GM18861 (cell line): Measurements from ENCODE around the gene METTL13.
"Not testable (repeated sequence)": the region's sequence is repeated elsewhere in the genome, so short reads cannot be mapped to it uniquely, and the experiment has no call there.

Experiments
- ATAC-seq: cut with Tn5 transposase; IDR thresholded peaks from one replicate; pipeline ENCODE4 v1.9.1; 2021; ENCODE audit not compliant: unreplicated experiment

Gene METTL13

DNA sequence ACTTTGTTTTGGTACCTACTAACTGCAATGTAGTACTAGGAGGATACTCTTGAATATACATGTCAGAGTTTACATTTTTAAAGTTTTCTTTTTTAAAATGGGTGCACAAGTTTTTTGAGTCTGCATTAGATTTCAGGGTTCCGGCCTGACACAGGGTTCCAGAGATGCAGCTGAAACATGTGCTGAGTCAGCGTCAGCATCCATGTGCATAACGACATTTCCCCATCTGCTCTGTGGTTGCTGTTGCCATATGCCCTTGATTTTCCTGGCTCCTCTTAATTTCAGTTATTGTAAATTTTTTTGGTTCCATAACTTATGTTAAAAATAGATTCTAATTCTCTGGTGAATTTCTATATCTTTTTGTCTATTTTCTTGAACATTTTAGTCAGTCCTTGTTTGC is 12.3 kb upstream of the METTL13 start:
- ATAC-seq: no peak

DNA sequence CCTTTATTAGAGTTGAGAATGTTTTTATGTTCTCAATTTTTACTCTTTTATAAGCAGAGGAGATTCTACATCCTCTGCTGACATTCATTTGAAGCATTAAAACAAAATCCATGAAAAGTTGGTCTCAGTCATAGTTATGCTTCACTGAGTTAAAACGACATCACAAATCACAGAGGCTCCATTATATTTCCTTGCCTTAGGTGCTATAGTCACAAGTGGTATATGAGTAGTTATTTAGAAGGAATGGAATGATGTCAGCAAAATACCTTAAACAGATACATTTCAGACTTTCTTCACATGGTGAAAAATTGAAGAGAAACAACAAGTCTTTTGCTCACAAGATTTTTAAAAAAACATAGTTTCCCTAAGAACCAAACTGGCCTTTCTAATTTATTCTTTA is 11.7 kb upstream of the METTL13 start:
- no peak for ATAC-seq

DNA sequence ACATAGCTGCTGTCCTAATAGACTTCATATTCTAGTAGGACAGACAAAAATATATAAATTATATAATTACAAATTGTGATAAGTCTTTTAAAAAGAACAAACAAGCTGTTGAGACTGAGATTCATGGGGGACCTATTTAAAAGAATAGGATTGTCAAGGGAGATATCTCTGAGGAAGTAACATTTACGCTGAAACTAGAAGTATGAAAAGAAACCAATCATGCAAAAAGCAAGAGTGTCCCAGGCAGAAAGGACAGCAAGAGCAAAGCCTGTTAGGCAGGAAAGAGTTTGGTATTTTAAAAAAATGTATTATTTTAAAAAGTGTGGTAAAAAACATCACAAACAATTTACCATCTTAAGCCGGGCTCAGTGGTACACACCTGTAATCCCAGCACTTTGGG is 9.1 kb upstream of the METTL13 start:
- no peak for ATAC-seq

GRCh38 chr1:171780583-171781175 is 781 bp upstream of the METTL13 start:
- ATAC-seq: no peak

- no peak for ATAC-seq
Observed at GRCh38 chr1:171783816-171784530, 2.5 kb downstream of the METTL13 start.

- ATAC-seq: no peak
Observed at GRCh38 chr1:171784784-171785183, 3.3 kb downstream of the METTL13 start.

DNA sequence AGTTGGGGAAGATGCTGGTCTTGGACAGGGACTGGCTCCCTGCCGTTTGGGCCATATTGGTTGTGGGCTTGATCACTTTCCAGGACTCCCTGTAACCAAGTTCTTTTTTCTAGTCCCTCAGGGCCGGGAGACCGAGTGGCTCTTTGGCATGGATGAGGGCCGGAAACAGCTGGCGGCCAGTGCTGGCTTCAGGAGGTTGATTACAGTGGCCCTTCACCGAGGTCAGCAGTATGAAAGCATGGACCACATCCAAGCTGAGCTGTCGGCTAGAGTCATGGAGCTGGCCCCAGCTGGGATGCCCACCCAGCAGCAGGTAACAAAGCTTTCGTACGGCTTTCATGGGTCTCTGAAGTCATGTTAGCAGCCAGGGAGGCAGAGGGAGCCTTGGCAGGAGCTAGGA is 4.3 kb downstream of the METTL13 start:
- ATAC-seq: no peak

DNA sequence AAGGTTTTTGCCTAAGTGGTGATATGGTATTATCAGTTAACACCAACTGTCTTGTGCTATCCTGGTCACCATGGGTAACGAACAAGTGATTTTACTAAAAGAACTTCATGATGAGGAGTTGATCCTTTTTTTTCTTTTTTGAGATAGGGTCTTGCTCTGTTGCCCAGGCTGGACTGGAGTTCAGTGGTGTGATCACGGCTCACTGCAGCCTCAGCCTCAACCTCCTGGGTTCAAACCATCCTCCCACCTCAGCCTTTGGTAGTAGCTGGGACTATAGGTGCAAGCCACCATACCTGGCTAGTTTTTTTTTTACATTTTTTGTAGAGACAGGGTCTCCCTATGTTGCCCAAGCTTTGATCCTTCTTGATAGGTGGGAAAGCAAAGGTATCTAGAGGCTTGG is 5.1 kb downstream of the METTL13 start:
- ATAC-seq: no peak

DNA sequence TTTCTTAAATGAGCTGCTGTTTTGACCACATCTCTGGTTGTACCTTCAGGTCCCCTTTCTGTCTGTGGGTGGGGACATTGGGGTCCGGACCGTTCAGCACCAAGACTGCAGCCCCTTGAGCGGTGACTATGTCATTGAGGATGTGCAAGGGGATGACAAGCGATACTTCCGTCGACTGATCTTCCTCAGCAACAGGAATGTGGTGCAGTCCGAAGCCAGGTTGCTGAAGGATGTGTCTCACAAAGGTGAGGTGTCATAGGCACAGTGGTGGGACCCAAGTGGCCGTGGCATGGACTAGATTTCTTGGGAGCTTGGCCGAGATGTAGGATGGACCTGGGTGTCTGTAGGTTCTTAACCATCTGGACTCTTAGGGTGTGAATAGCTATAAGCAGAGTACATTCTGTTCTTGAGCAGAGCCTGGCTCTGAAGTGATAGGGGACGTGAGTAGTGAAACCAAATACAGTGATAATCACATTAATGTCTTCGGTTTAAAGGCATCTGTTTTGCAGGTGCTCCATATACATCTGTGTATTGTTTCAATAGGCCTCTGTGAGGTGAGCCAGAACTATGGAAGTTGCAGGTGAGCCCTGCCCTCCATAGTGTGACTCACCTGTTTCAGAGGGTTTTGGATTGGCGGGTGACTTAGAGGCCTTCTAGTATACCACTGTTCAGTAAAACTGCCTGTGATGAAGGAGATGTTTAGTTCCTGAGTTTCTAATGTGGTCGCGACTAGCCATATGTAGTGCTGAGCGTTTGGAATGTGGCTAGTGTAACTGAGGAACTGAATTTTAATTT is 6.4 kb downstream of the METTL13 start:
- ATAC-seq: no peak

GRCh38 chr1:171788696-171789095 is 7.2 kb downstream of the METTL13 start:
- no peak for ATAC-seq

DNA sequence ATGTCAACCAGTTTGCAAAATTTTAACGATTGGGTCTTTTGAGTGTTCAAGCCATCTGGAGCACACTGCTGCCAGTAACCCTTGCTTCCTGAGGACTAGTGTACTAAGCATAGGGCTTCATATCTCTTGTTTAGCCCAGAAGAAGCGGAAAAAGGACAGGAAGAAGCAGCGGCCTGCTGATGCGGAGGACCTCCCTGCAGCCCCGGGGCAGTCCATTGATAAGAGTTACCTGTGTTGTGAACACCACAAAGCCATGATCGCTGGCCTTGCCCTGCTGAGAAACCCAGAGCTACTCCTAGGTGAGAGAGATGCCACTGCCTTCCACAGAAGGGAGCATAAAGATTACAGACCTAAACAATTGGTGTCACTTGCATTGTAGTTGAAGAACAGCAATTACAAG is 8.9 kb downstream of the METTL13 start:
- no peak for ATAC-seq

- ATAC-seq: no peak
Observed at GRCh38 chr1:171792656-171793369, 11.4 kb downstream of the METTL13 start.

DNA sequence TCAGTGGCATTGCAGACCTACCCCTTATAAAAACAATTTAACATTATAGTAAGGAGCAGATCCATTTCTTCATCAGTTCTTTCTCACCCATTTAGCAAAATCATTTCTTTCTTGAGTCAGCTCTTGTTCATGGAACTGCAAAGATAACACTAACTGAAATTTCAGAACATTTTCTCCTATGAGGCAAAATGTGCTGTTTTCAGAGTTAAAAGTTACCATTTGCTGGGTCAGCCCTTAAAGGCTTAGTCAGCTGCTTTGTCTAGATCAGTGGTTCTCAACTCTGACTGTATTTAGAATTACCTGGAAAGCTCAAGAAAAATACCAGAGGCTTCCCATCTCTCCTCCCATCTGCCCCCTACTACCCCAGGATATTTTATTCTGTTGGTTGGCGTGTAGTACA is 12.2 kb downstream of the METTL13 start:
- ATAC-seq: no peak

- ATAC-seq: no peak
Observed at GRCh38 chr1:171794085-171794484, 12.6 kb downstream of the METTL13 start.

GRCh38 chr1:171796592-171796991 is 15.1 kb downstream of the METTL13 start:
- no peak for ATAC-seq

DNA sequence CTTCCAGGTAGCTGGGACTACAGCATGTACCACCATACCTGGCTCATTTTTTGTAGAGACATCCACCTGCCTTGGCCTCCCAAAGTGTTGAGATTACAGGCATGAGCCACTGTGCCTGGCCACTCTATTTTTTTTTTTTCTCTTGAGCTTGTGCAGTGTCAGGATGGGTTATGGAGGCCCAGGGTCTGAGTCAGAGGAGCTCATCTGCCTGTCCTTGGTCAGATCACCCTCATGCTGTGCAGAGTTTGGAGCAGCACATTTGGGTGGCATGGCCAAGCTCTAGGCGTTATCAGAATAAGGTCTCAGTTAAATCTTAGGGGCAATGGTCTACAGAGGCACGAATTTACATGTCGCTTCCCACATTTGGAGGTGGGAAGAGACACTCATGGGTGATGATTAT is 16.9 kb downstream of the METTL13 start:
- no peak for ATAC-seq

GRCh38 chr1:171798765-171799164 is 17.3 kb downstream of the METTL13 start:
- ATAC-seq: no peak

DNA sequence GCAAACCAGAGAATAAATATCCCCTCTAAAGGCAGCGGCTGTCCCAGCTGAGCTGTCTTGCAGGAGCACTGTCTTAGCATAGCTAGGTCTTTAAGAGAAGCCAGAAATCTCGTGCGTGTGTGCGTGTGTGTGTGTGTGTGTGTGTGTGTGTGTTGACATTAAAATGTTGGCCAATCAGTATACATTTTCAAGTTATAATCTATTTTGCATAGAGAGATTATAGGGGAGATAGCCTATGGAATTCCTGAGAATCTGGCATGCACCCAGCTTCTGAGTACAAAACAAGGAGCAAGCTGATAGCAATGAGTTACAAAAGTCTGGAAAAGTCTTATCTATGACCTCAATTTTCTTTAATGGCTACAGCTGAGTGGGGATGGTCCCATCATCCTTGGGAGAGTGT is 17.7 kb downstream of the METTL13 start:
- no peak for ATAC-seq

DNA sequence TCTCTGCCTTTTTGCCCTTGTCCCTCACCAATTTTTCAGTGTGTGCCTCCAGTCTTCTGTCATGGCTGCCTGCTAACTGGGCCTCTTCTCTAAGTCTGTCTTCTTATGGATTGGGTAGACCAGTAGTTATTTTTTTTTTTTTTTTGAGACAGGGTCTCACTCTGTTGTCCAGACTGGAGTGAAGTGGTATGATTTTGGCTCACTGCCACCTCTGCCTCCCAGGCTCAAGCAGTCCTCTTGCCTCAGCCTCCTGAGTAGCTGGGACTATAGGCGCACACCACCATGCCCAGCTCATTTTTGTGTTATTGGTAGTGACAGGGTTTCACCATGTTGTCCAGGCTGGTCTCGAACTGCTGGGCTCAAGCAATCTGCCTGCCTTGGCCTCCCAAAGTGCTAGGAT is 18.2 kb downstream of the METTL13 start:
- ATAC-seq: not testable (repeated sequence)

- ATAC-seq: no peak
Observed at GRCh38 chr1:171800342-171800741, 18.9 kb downstream of the METTL13 start.

DNA sequence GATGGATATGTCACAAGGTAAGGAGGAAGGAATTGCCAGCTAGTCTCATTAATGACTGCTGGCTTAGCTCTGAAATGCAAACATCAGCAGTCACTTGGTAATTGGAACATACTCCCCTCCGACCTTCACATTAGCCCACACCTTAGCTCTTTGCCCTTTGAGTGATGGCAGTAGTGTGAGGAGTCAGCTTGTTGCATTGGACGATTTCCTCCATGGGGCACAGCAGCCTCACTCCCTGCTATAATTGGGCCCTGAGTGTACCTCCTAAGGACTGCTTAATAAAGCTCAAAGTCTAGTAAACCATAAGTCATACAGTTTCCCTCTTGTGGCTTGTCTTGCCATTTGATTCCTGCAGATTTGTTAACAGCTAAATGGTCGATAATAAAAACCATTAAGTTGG is 19.4 kb downstream of the METTL13 start:
- ATAC-seq: no peak

- no peak for ATAC-seq
Observed at GRCh38 chr1:171801487-171801891, 20.0 kb downstream of the METTL13 start.
